ENCODE results near the gene CD63. TPM values are rescaled to one million over a fixed set of nuclear protein-coding genes. Genes with fewer than 3 reads are reported as not detected.

Gene CD63
- total and polyA plus RNA-seq, 10 donors: 395 to 750 (median 568) TPM

GRCh38 chr12:55692631-55693322 lies 36.0 kb downstream of the CD63 start:
- TF ChIP-seq POLR2A (IDR thresholded peaks at IDR 0.05) (no peak), CTCF (IDR thresholded peaks at IDR 0.05 in 8 of 11, conservative IDR thresholded peaks at IDR 0.05 in 3 of 11) (no peak), POLR2AphosphoS5 (IDR thresholded peaks at IDR 0.05) (no peak)
- intact Hi-C loops (cut with DNase I; ENCODE audit: low total_unique reads): no loop called here

GRCh38 chr12:55688716-55689655 lies 39.8 kb downstream of the CD63 start:
- H3K4me3 ChIP-seq: no peak overlapping the region
- no peak overlapping the region for H3K27ac ChIP-seq
- no peak for TF ChIP-seq POLR2A (IDR thresholded peaks at IDR 0.05)
- TF ChIP-seq POLR2AphosphoS5 (IDR thresholded peaks at IDR 0.05): no peak
- TF ChIP-seq CTCF (IDR thresholded peaks at IDR 0.05 in 8 of 11, conservative IDR thresholded peaks at IDR 0.05 in 3 of 11): no peak
- intact Hi-C loops (cut with DNase I; ENCODE audit: low total_unique reads): no loop called here
- peaks cover 0 to 35% (median 0%) of the 10 kb centered on the region in 6 donors for H3K36me3 ChIP-seq
- peak; percentile 64 for DNase-seq
- H3K9me3 ChIP-seq: no peaks in the 10 kb centered on the region
- 87 to 92% (median 91%) methylated on average over 15 to 16 of the region's 16 CpGs for WGBS, 5 donors
- H3K4me1 ChIP-seq: peaks cover 0 to 9% (median 0%) of the 10 kb centered on the region in 6 donors
- no peaks in the 10 kb centered on the region for H3K27me3 ChIP-seq (replicated peaks in 1 of 7)

More at GRCh38 chr12:55692631-55693322, 36.0 kb downstream of the CD63 start:
- H3K4me1 ChIP-seq: peaks cover 0 to 3% (median 0%) of the 10 kb centered on the region in 6 donors
- WGBS, 5 donors: 90 to 96% (median 94%) methylated on average over 12 of the region's 12 CpGs
- H3K4me3 ChIP-seq: no peak overlapping the region
- peaks cover 0 to 46% (median 0%) of the 10 kb centered on the region in 6 donors for H3K36me3 ChIP-seq
- H3K27ac ChIP-seq: no peak overlapping the region
- no peaks in the 10 kb centered on the region for H3K9me3 ChIP-seq
- no peaks in the 10 kb centered on the region for H3K27me3 ChIP-seq (replicated peaks in 1 of 7)
- DNase-seq: no peak

GRCh38 chr12:55687746-55688145 lies 41.1 kb downstream of the CD63 start:
- Histone ChIP-seq H3K9me3 (no peaks in the 10 kb centered on the region), H3K27me3 (replicated peaks in 1 of 7) (no peaks in the 10 kb centered on the region), H3K36me3 (peaks cover 0 to 22% (median 0%) of the 10 kb centered on the region in 6 donors), H3K4me1 (peaks cover 0 to 18% (median 7%) of the 10 kb centered on the region in 6 donors), H3K4me3 (no peak overlapping the region), H3K27ac (no peak overlapping the region)
- intact Hi-C loops (cut with DNase I; ENCODE audit: low total_unique reads): no loop called here
- peak; percentile 44 for DNase-seq
- no peak for TF ChIP-seq POLR2A (IDR thresholded peaks at IDR 0.05)

GRCh38 chr12:55686366-55687010 lies 42.3 kb downstream of the CD63 start:
- no peak overlapping the region for H3K4me3 ChIP-seq
- no peak for DNase-seq
- TF ChIP-seq POLR2A (IDR thresholded peaks at IDR 0.05): no peak
- TF ChIP-seq POLR2AphosphoS5 (IDR thresholded peaks at IDR 0.05): no peak
- no peak for TF ChIP-seq CTCF (IDR thresholded peaks at IDR 0.05 in 8 of 11, conservative IDR thresholded peaks at IDR 0.05 in 3 of 11)
- no peak overlapping the region for H3K27ac ChIP-seq
- peaks cover 0 to 22% (median 0%) of the 10 kb centered on the region in 6 donors for H3K36me3 ChIP-seq
- 84 to 98% (median 91%) methylated on average over 9 of the region's 9 CpGs for WGBS, 5 donors
- H3K9me3 ChIP-seq: no peaks in the 10 kb centered on the region
- intact Hi-C loops (cut with DNase I; ENCODE audit: low total_unique reads): no loop called here
- peaks cover 0 to 8% (median 0%) of the 10 kb centered on the region in 7 donors for H3K27me3 ChIP-seq (replicated peaks in 1 of 7)
- peaks cover 2 to 30% (median 17%) of the 10 kb centered on the region in 6 donors for H3K4me1 ChIP-seq

Data from spleen (tissue), 11 donors.